Smooth muscle cell of the umbilical artery (primary cell): ENCODE results near the gene IDE. TPM values are rescaled to one million over a fixed set of nuclear protein-coding genes. Genes with fewer than 3 reads are reported as not detected.

Source experiments
- total RNA-seq: library from RNA; depleted of rRNA; stranded (reverse); fragments of >200 nt; gene quantifications from 2 replicates; pipeline ENCODE4 v1.2.3, GENCODE V29; 2014

The IDE gene
- 36.5 and 40.2 TPM in 2 replicates for total RNA-seq

DNA sequence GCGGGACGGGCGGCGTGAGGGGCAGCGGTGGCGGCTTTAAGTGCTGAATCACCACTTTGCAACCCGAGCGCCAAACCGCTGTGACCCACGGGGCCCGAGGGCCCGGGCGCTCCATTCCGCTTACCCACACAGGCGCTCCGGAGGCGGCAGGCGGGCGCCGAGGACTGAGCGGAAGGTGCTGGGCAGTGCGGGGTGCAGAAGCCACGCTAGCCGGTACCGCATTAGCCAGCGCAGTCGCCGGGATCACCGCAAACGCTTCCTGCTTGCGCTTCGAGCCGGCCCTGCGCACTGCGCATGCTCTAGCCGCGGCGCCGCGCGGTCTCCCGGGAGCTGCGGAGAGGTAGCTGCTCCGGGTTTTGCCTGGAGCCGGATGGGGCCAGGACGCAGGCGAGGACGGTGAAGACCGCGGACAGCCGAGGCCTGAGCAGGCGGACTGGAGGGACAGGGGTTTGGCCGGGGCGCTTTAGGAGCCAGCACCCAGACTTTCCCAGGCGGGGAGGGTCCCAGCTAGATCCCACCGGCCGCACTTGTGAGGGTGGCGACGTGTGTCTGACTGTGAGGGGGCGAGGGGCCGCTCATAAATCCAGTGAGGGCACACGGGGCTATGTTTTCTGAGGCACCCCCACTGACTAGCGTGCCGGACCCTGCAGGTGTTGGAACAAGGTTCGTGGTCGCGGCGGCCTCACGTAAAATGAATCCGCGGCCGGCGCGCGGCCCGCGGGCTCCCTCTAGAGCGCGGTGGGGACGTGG is at the start of gene IDE:
TSS of gene IDE (minus strand) at position 296 of the 750 bp plus-strand sequence. CDS start at position 222, 74 bp downstream.

GRCh38 chr10:92592761-92593618 is 19.1 kb upstream of the IDE start, which contains the start of gene KIF11:
KIF11 (plus strand) TSS chr10:92593130; CDS start chr10:92593376, 246 bp downstream.

Other genes with a start within 250 kb of the IDE start
- 2.4 and 16.4 TPM in 2 replicates for gene KIF11, start 19.0 kb upstream of the IDE start, total RNA-seq
- gene HHEX, start 115.9 kb upstream of the IDE start, total RNA-seq = 0.89 and 2.0 TPM in 2 replicates